ENCODE data around the gene PCBP3. TPM values are rescaled to one million over a fixed set of nuclear protein-coding genes. Genes with fewer than 3 reads are reported as not detected.

PCBP3 gene
- total and polyA plus RNA-seq, 4 donors = 0.36 to 1.6 (median 0.42) TPM

- Histone ChIP-seq H3K27ac (ENCODE audit: low read depth in 1 of 2, low read length in 2 of 2) (no peak overlapping the region), H3K36me3 (ENCODE audit: control insufficient read depth in 4 of 4, insufficient read depth in 3 of 4, low read depth in 1 of 4, low read length in 3 of 4) (no peaks in the 10 kb centered on the region), H3K9me3 (ENCODE audit: control insufficient read depth in 4 of 4, low read length in 3 of 4) (peaks cover 0 to 1% (median 0%) of the 10 kb centered on the region in 4 donors), H3K4me3 (ENCODE audit: low read depth in 1 of 3, low read length in 3 of 3) (no peak overlapping the region), H3K27me3 (ENCODE audit: control insufficient read depth in 4 of 4, insufficient read depth in 4 of 4, low read length in 3 of 4) (no peaks in the 10 kb centered on the region), H3K9ac (ENCODE audit: low read depth in 1 of 2, low read length in 2 of 2) (no peak overlapping the region), H3K4me1 (ENCODE audit: control insufficient read depth in 4 of 4, insufficient read depth in 4 of 4, low read length in 3 of 4) (no peaks in the 10 kb centered on the region)
- whole genome bisulfite sequencing = 71% methylated on average over 3 of the region's 3 CpGs
- no peak for DNase-seq (ENCODE audit: low spot score)
- TF ChIP-seq RAD21 (IDR thresholded peaks at IDR 0.05) = no peak
- TF ChIP-seq FOXA2 (IDR thresholded peaks at IDR 0.05) = no peak
- TF ChIP-seq MAX (IDR thresholded peaks at IDR 0.05) = no peak
- no peak for TF ChIP-seq ZBTB33 (IDR thresholded peaks at IDR 0.05)
- TF ChIP-seq EGR1 (IDR thresholded peaks at IDR 0.05; ENCODE audit: low read depth in 2 of 2) = no peak
- no peak for TF ChIP-seq JUND (IDR thresholded peaks at IDR 0.05)
- no peak for TF ChIP-seq CTCF (IDR thresholded peaks at IDR 0.05; ENCODE audit: low read depth, low read length, missing input control)
- TF ChIP-seq TAF1 (conservative IDR thresholded peaks at IDR 0.05) = no peak
- TF ChIP-seq HNF4A (conservative IDR thresholded peaks at IDR 0.05) = no peak
- no peak for TF ChIP-seq RXRA (IDR thresholded peaks at IDR 0.05)
- no peak for TF ChIP-seq YY1 (IDR thresholded peaks at IDR 0.05)
- TF ChIP-seq SP1 (IDR thresholded peaks at IDR 0.05) = no peak
Observed at GRCh38 chr21:45796003-45796402, 152.5 kb downstream of the PCBP3 start.

- H3K4me1 ChIP-seq (ENCODE audit: control insufficient read depth in 4 of 4, insufficient read depth in 4 of 4, low read length in 3 of 4) = no peaks in the 10 kb centered on the region
- DNase-seq (ENCODE audit: low spot score) = no peak
- H3K27me3 ChIP-seq (ENCODE audit: control insufficient read depth in 4 of 4, insufficient read depth in 4 of 4, low read length in 3 of 4) = no peaks in the 10 kb centered on the region
- no peak overlapping the region for H3K4me3 ChIP-seq (ENCODE audit: low read depth in 1 of 3, low read length in 3 of 3)
- H3K9ac ChIP-seq (ENCODE audit: low read depth in 1 of 2, low read length in 2 of 2) = no peak overlapping the region
- TF ChIP-seq ATF3 (IDR thresholded peaks at IDR 0.05) = no peak
- TF ChIP-seq RAD21 (IDR thresholded peaks at IDR 0.05) = no peak
- no peak for TF ChIP-seq FOXA2 (IDR thresholded peaks at IDR 0.05)
- no peak for TF ChIP-seq HNF4A (conservative IDR thresholded peaks at IDR 0.05)
- no peak for TF ChIP-seq GABPA (IDR thresholded peaks at IDR 0.05 in 1 of 2, conservative IDR thresholded peaks at IDR 0.05 in 1 of 2)
- TF ChIP-seq EGR1 (IDR thresholded peaks at IDR 0.05; ENCODE audit: low read depth in 2 of 2) = no peak
- no peak for TF ChIP-seq REST (IDR thresholded peaks at IDR 0.05)
- no peak for TF ChIP-seq CTCF (IDR thresholded peaks at IDR 0.05; ENCODE audit: low read depth, low read length, missing input control)
- TF ChIP-seq JUND (IDR thresholded peaks at IDR 0.05) = no peak
- TF ChIP-seq SP1 (IDR thresholded peaks at IDR 0.05) = no peak
- no peak for TF ChIP-seq YY1 (IDR thresholded peaks at IDR 0.05)
- TF ChIP-seq RXRA (IDR thresholded peaks at IDR 0.05) = no peak
- TF ChIP-seq ZBTB33 (IDR thresholded peaks at IDR 0.05) = no peak
- no peak for TF ChIP-seq HNF4G (IDR thresholded peaks at IDR 0.05)
- TF ChIP-seq TAF1 (conservative IDR thresholded peaks at IDR 0.05) = no peak
- whole genome bisulfite sequencing = 59% methylated on average over 8 of the region's 8 CpGs
- H3K36me3 ChIP-seq (ENCODE audit: control insufficient read depth in 4 of 4, insufficient read depth in 3 of 4, low read depth in 1 of 4, low read length in 3 of 4) = no peaks in the 10 kb centered on the region
- no peak overlapping the region for H3K27ac ChIP-seq (ENCODE audit: low read depth in 1 of 2, low read length in 2 of 2)
- H3K9me3 ChIP-seq (ENCODE audit: control insufficient read depth in 4 of 4, low read length in 3 of 4) = peaks cover 0 to 1% (median 0%) of the 10 kb centered on the region in 4 donors
Observed at GRCh38 chr21:45797338-45797737, 153.8 kb downstream of the PCBP3 start.
